Gastrocnemius medialis (tissue), 4 donors: ENCODE results near the gene KDM2B. TPM values are rescaled to one million over a fixed set of nuclear protein-coding genes. Genes with fewer than 3 reads are reported as not detected.

Source experiments
- ATAC-seq, 2 donors: fragments of 150-250 bp; one replicate each; pipeline ENCODE4 v1.9.1; 2016
- DNase-seq, 2 donors: peaks; one replicate each; pipeline ENCODE4 v3.0.0-alpha.2; 2019
- H3K27ac ChIP-seq, 4 donors: fragments of 200-600 bp; sonication (generic); 1 replicate in 1 of 4; 2 replicates in 3 of 4; pipeline ENCODE4 v1.5.1; 2016 to 2018; ENCODE audit warnings: mild to moderate bottlenecking in 2 of 4, moderate library complexity in 1 of 4
- H3K27me3 ChIP-seq, 3 donors: fragments of 200-600 bp; sonication (generic) in 2 of 3; 1 replicate in 1 of 3; 2 replicates in 2 of 3; pipeline versions ENCODE4 v1.5.1 to v1.6.0; 2016 to 2019; ENCODE audit warnings: mild to moderate bottlenecking in 1 of 3, moderate library complexity in 1 of 3
- H3K36me3 ChIP-seq, 2 donors: fragments of 200-600 bp; sonication (generic) in 1 of 2; one replicate each; pipeline ENCODE4 v1.5.1; 2017 to 2018
- H3K4me1 ChIP-seq, 2 donors: fragments of 200-600 bp; sonication (generic) in 1 of 2; one replicate each; pipeline ENCODE4 v1.5.1; 2016 to 2017; ENCODE audit warnings: mild to moderate bottlenecking in 2 of 2
- H3K4me3 ChIP-seq, 4 donors: fragments of 200-600 bp; sonication (generic) in 3 of 4; 1 replicate in 1 of 4; 2 replicates in 3 of 4; pipeline ENCODE4 v1.5.1; 2016 to 2019; ENCODE audit warnings: mild to moderate bottlenecking in 2 of 4
- H3K9me3 ChIP-seq, 3 donors: fragments of 200-600 bp; sonication (generic) in 2 of 3; 1 replicate in 1 of 3; 2 replicates in 2 of 3; pipeline ENCODE4 v1.5.1; 2016 to 2019
- POLR2A ChIP-seq, 2 donors: fragments of 450-650 bp; IDR thresholded peaks; one replicate each; pipeline ENCODE4 v1.6.1; 2017; ENCODE audit warnings: antibody characterized with exemption in 2 of 2, mild to moderate bottlenecking in 2 of 2, moderate library complexity in 2 of 2
- in situ Hi-C, 4 donors: fragments of 200-750 bp; cut with MboI; loops; one replicate each; pipeline versions ENCODE4 v1.15.0 to v1.8.0; 2017; ENCODE audit warnings: low sequenced_read_pairs in 4 of 4
- intact Hi-C: fragments of 100-400 bp; cut with DNase I; formaldehyde crosslinking; loops from one replicate; pipeline ENCODE4 v1.15.1; 2023; ENCODE audit warnings: low total_unique reads
- total RNA-seq, 4 donors: library from RNA; depleted of rRNA; stranded (reverse); fragments of >200 nt; gene quantifications; one replicate each; pipeline versions ENCODE4 v1.1.0 to v1.2.3, GENCODE V29; 2016
- TF ChIP-seq, protein P1 (sequence below), 5 experiments: fragments of 450-650 bp in 3 of 5; fragments of 200-600 bp in 2 of 5; sonication (generic) in 2 of 5; IDR thresholded peaks in 4 of 5; conservative IDR thresholded peaks in 1 of 5; 1 replicate in 4 of 5; 2 replicates in 1 of 5; pipeline ENCODE4 v1.5.1; 2016 to 2019; ENCODE audit warnings: antibody characterized with exemption in 5 of 5, mild to moderate bottlenecking in 3 of 5, moderate library complexity in 3 of 5

KDM2B gene
- total RNA-seq, 4 donors from 2014 or later = 4.8 to 9.4 (median 8.3) TPM

DNA sequence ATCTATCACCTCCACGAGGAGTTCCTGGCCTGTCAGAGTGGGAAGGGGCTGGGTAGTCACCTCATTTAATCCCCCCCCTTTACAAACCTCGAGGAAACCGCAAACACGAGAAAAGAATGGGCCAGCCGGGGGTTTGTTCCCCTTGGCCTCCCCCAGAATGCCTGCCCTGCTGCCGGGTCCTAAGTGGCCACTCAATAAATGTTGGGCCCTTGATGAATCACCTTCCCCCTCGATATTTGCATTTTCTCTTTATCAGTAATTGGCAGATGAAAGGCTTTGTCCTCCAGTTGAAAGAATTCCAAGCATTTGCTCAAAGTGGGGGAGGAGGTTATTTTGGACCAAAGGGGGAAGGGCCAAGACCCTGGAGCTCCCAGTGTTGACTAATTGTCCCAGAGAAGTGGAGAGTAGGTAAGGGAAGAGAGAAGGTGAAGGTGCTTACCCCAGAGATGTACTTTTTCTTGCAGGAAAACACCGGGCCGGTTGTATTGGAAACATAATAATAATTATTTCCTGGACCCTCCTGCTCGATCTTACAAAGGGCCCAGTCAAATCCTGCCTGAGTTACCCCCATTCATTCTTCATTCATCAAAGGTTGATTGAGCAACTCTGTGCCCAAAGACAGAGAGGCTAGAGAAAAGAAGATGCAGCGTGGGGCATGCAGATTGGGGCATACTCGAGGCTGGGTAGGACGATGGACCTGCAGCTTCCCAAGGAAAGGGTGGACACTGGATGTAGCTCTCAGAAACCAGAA, 1.9 kb upstream of the KDM2B start:
- H3K4me3 ChIP-seq = peak overlapping the region in 1 of 4 donors; percentile 76
- in situ Hi-C loops (no loop called here), intact Hi-C loops (loop anchor here (5.0 kb wide), 1 partner anchor 45 kb away; no protein-coding TSS in a partner anchor)
- DNase-seq (no peak), ATAC-seq (no peak)
- H3K4me1 ChIP-seq = peaks cover 22 to 24% of the 10 kb centered on the region in 2 donors
- H3K9me3 ChIP-seq = no peaks in the 10 kb centered on the region
- no peaks in the 10 kb centered on the region for H3K27me3 ChIP-seq
- TF ChIP-seq POLR2A (IDR thresholded peaks at IDR 0.05) = no peak
- TF ChIP-seq, protein P1, sequence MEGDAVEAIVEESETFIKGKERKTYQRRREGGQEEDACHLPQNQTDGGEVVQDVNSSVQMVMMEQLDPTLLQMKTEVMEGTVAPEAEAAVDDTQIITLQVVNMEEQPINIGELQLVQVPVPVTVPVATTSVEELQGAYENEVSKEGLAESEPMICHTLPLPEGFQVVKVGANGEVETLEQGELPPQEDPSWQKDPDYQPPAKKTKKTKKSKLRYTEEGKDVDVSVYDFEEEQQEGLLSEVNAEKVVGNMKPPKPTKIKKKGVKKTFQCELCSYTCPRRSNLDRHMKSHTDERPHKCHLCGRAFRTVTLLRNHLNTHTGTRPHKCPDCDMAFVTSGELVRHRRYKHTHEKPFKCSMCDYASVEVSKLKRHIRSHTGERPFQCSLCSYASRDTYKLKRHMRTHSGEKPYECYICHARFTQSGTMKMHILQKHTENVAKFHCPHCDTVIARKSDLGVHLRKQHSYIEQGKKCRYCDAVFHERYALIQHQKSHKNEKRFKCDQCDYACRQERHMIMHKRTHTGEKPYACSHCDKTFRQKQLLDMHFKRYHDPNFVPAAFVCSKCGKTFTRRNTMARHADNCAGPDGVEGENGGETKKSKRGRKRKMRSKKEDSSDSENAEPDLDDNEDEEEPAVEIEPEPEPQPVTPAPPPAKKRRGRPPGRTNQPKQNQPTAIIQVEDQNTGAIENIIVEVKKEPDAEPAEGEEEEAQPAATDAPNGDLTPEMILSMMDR (IDR thresholded peaks at IDR 0.05 in 4 of 5, conservative IDR thresholded peaks at IDR 0.05 in 1 of 5) = no peak
- H3K27ac ChIP-seq = peak overlapping the region; percentile 91 to 96 (median 94)
- H3K36me3 ChIP-seq = no peaks in the 10 kb centered on the region

DNA sequence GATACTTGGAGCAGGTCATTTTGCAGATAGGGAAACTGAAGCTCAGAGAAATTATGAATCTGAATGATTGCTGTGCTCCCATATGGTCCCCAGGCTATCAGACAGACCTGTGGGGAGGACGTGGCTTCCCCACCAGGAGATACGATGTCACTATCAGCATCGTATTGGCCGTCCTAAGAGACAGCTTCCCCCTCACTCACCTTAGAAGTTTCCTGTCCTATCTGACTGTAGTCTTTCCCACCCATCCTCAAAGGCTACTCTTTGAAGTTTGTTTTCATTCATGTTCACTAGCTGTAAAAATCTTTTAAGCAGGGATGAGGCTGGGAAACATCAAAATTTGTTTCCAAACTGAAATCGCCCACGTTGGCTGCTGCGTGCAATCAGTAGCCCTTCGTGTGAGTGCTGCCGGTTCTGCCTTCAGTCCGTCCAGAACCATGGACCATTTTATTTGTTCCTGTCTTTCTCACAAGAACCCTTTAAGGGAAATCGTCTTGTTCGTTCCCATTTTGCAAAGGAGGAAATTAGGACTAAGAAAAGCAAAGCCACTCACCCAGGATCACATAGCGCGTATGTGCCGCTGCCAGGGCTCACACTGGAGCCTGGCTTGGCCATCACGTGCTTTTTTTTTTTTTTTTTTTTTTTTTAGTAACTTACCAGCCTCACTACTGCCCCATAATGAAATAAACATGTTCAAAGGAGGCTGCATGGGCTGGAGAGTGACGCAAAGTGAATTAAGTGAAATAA, 1.0 kb upstream of the KDM2B start:
- Histone ChIP-seq H3K27me3 (no peaks in the 10 kb centered on the region), H3K4me3 (peak overlapping the region; percentile 42 to 80 (median 76)), H3K36me3 (no peaks in the 10 kb centered on the region), H3K9me3 (no peaks in the 10 kb centered on the region), H3K27ac (peak overlapping the region; percentile 91 to 96 (median 94)), H3K4me1 (peaks cover 23 to 24% of the 10 kb centered on the region in 2 donors)
- intact Hi-C loops = loop anchor here (5.0 kb wide), 1 partner anchor 45 kb away; no protein-coding TSS in a partner anchor
- ATAC-seq (peak; percentile 57 to 67), DNase-seq (peak; percentile 47 to 71)
- in situ Hi-C loops = no loop called here
- TF ChIP-seq, protein P1 (IDR thresholded peaks at IDR 0.05 in 4 of 5, conservative IDR thresholded peaks at IDR 0.05 in 1 of 5) = no peak
- TF ChIP-seq POLR2A (IDR thresholded peaks at IDR 0.05) = peak in 1 of 2 donors; percentile 24

DNA sequence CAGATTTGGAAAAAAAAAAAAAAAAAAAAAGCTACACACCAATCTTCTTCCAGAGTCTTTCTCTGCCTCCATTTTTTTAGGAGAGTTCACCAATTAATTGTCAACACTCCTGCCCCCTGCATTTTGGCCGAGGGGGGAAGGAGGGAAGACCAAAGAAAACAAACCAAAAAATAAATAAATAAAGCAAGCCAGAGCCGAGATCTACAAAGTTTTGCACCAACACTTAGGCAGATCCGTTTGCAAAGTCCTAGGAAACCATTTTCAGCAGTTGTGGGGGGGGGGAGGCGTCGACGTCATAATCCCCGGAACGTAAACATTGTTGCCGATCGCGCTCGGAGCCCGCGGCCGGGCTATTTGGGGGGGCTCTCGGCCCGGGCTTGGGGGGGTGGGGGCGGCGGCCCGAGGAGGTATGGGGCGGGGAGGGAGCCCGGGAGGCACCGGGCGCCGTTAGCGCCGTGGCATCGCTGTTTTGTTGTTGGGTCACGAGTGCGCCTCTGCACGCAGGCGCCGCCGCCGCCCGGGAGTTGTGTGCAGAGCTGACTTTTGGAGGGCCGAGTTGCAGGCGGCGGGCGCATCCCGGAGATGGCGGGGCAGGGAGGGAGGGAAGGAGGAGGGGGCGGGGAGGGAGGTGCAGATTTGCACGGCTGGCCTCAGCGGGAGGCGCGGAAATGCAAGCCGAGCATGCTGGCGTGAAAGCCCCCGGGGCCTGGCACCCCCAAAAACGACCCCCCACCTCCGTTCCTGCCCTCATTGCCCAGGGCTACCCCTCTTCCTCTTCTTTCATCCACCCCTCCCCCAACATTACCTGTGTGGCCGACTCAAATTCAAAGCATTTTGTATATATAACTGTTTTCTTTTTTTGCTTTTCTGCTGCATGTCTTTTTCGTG, 598 bp downstream of the KDM2B start:
- intact Hi-C loops = loop anchor here (1.0 to 5.0 kb wide), 2 partner anchors 43 to 46 kb away; partner anchors contain the start of gene ORAI1

More for the DNA sequence above, 598 bp downstream of the KDM2B start:
- TF ChIP-seq POLR2A (IDR thresholded peaks at IDR 0.05) = no peak
- TF ChIP-seq, protein P1 (IDR thresholded peaks at IDR 0.05 in 4 of 5, conservative IDR thresholded peaks at IDR 0.05 in 1 of 5) = no peak
- Histone ChIP-seq H3K4me1 (peaks cover 23 to 24% of the 10 kb centered on the region in 2 donors), H3K27me3 (no peaks in the 10 kb centered on the region), H3K9me3 (no peaks in the 10 kb centered on the region), H3K4me3 (peak overlapping the region; percentile 76 to 83 (median 78)), H3K27ac (peak overlapping the region; percentile 91 to 96 (median 94)), H3K36me3 (no peaks in the 10 kb centered on the region)
- ATAC-seq (peak; percentile 48 to 49), DNase-seq (peak; percentile 59 to 66)
- in situ Hi-C loops = loop anchor here in 1 of 4 donors (10.0 kb wide), 1 partner anchor 45 kb away; the partner anchor contains the start of gene ORAI1
